ENCODE measurements around the gene PPIL3.

Gene PPIL3

DNA sequence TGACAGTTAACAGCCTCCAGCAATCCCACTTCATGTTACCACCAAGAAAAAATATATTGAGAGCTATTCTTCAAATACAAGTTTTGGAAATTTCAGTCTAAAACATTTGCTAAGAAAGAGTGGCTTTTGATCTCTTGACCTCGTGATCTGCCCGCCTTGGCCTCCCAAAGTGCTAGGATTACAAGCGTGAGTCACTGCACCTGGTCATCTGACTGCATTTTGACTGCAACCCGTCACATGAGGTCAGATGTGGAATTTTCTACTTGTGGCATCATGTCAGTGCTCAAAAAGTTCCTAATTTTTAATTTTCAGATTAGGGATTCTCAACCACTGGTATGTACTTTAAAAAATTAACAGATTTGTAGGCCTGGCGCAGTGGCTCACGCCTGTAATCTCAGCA lies 15.3 kb downstream of the PPIL3 start:
- H3K36me3 ChIP-seq (ENCODE audit: control insufficient read depth in 4 of 4, insufficient read depth in 4 of 4, low read length in 3 of 4), result peaks cover 15 to 47% (median 28%) of the 10 kb centered on the region in 4 experiments
- no peak overlapping the region for H3K4me3 ChIP-seq (ENCODE audit: control insufficient read depth in 1 of 7, extremely low read depth in 1 of 7, insufficient read depth in 4 of 7, low read depth in 2 of 7, low read length in 6 of 7)
- WGBS (ENCODE audit: insufficient coverage), result 94% methylated on average over 4 of the region's 6 CpGs
- H3K4me1 ChIP-seq (ENCODE audit: control extremely low read depth in 1 of 4, control insufficient read depth in 4 of 4, insufficient read depth in 4 of 4, low read length in 3 of 4), result peaks cover 0 to 9% (median 0%) of the 10 kb centered on the region in 4 experiments
- POLR2A ChIA-PET, result no interaction called here
- H3K27me3 ChIP-seq (replicated peaks in 2 of 5; ENCODE audit: control insufficient read depth in 4 of 5, insufficient read depth in 5 of 5, low read length in 4 of 5), result no peaks in the 10 kb centered on the region
- H3K27ac ChIP-seq (ENCODE audit: insufficient read depth in 1 of 2, low read depth in 1 of 2, low read length in 2 of 2, poor library complexity in 1 of 2, severe bottlenecking in 2 of 2), result no peak overlapping the region
- CTCF ChIA-PET, result no interaction called here
- H3K9me3 ChIP-seq (ENCODE audit: control extremely low read depth in 1 of 5, control insufficient read depth in 4 of 5, insufficient read depth in 2 of 5, low read depth in 1 of 5, low read length in 4 of 5), result no peaks in the 10 kb centered on the region
- DNase-seq, result no peak

DNA sequence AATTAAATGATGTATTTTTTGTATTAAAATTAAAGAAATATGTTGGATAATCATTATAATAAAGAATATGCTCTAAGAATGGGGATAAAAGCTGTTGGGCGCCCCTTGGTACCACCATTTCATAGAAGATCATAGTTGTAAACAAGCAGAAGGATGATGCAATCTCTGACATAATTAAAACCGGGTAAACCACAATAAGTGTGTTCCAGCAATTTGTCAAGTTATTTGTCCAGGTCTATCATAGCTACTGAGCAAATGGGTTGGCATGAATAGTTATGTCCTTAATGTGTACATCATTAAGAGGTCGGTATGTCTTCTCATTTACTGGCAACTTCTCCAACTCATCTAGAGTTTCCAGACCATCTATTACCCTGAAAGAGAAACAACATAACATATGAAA lies 17.7 kb downstream of the PPIL3 start:
- H3K4me1 ChIP-seq (ENCODE audit: control extremely low read depth in 1 of 4, control insufficient read depth in 4 of 4, insufficient read depth in 4 of 4, low read length in 3 of 4), result peaks cover 4 to 20% (median 10%) of the 10 kb centered on the region in 4 experiments
- H3K4me3 ChIP-seq (ENCODE audit: control insufficient read depth in 1 of 7, extremely low read depth in 1 of 7, insufficient read depth in 4 of 7, low read depth in 2 of 7, low read length in 6 of 7), result no peak overlapping the region
- POLR2A ChIA-PET, result interaction anchor here (0.7 kb wide), 1 partner anchor 18 kb away, joined by 3 read pairs; the partner anchor contains the start of gene NIF3L1
- no peak overlapping the region for H3K27ac ChIP-seq (ENCODE audit: insufficient read depth in 1 of 2, low read depth in 1 of 2, low read length in 2 of 2, poor library complexity in 1 of 2, severe bottlenecking in 2 of 2)
- H3K9me3 ChIP-seq (ENCODE audit: control extremely low read depth in 1 of 5, control insufficient read depth in 4 of 5, insufficient read depth in 2 of 5, low read depth in 1 of 5, low read length in 4 of 5), result no peaks in the 10 kb centered on the region
- H3K27me3 ChIP-seq (replicated peaks in 2 of 5; ENCODE audit: control insufficient read depth in 4 of 5, insufficient read depth in 5 of 5, low read length in 4 of 5), result no peaks in the 10 kb centered on the region
- H3K36me3 ChIP-seq (ENCODE audit: control insufficient read depth in 4 of 4, insufficient read depth in 4 of 4, low read length in 3 of 4), result peaks cover 13 to 29% (median 19%) of the 10 kb centered on the region in 4 experiments
- no peak for DNase-seq
- CTCF ChIA-PET, result interaction anchor here (0.7 to 2.1 kb wide), 3 partner anchors 9 to 35 kb away, joined by 4 to 5 read pairs (median 4); no protein-coding TSS in a partner anchor
- WGBS (ENCODE audit: insufficient coverage), result 63% methylated on average over 1 of the region's 3 CpGs

- ChIA-PET POLR2A (no interaction called here), CTCF (interaction anchor here (1.6 to 2.2 kb wide), 3 partner anchors 9 to 14 kb away, joined by 4 to 7 read pairs (median 4); no protein-coding TSS in a partner anchor)
- no peaks in the 10 kb centered on the region for H3K9me3 ChIP-seq (ENCODE audit: control extremely low read depth in 1 of 5, control insufficient read depth in 4 of 5, insufficient read depth in 2 of 5, low read depth in 1 of 5, low read length in 4 of 5)
- H3K4me1 ChIP-seq (ENCODE audit: control extremely low read depth in 1 of 4, control insufficient read depth in 4 of 4, insufficient read depth in 4 of 4, low read length in 3 of 4), result peaks cover 4 to 25% (median 17%) of the 10 kb centered on the region in 4 experiments
- H3K4me3 ChIP-seq (ENCODE audit: control insufficient read depth in 1 of 7, extremely low read depth in 1 of 7, insufficient read depth in 4 of 7, low read depth in 2 of 7, low read length in 6 of 7), result no peak overlapping the region
- DNase-seq, result peak in 1 of 3 donors; percentile 26
- H3K27ac ChIP-seq (ENCODE audit: insufficient read depth in 1 of 2, low read depth in 1 of 2, low read length in 2 of 2, poor library complexity in 1 of 2, severe bottlenecking in 2 of 2), result no peak overlapping the region
- H3K36me3 ChIP-seq (ENCODE audit: control insufficient read depth in 4 of 4, insufficient read depth in 4 of 4, low read length in 3 of 4), result peaks cover 9 to 13% (median 11%) of the 10 kb centered on the region in 4 experiments
- WGBS (ENCODE audit: insufficient coverage), result 81% methylated on average over 2 of the region's 2 CpGs
- no peaks in the 10 kb centered on the region for H3K27me3 ChIP-seq (replicated peaks in 2 of 5; ENCODE audit: control insufficient read depth in 4 of 5, insufficient read depth in 5 of 5, low read length in 4 of 5)
Measured at GRCh38 chr2:200869014-200869413, 19.9 kb downstream of the PPIL3 start.

- peaks cover 3 to 27% (median 8%) of the 10 kb centered on the region in 4 experiments for H3K36me3 ChIP-seq (ENCODE audit: control insufficient read depth in 4 of 4, insufficient read depth in 4 of 4, low read length in 3 of 4)
- WGBS (ENCODE audit: insufficient coverage), result 3% methylated on average over 65 of the region's 89 CpGs
- peaks cover 16 to 49% (median 31%) of the 10 kb centered on the region in 4 experiments for H3K4me1 ChIP-seq (ENCODE audit: control extremely low read depth in 1 of 4, control insufficient read depth in 4 of 4, insufficient read depth in 4 of 4, low read length in 3 of 4)
- peak within 1 kb of the TSS; percentile 80 to 100 (median 99) for H3K4me3 ChIP-seq (ENCODE audit: control insufficient read depth in 1 of 7, extremely low read depth in 1 of 7, insufficient read depth in 4 of 7, low read depth in 2 of 7, low read length in 6 of 7)
- no peaks in the 10 kb centered on the region for H3K9me3 ChIP-seq (ENCODE audit: control extremely low read depth in 1 of 5, control insufficient read depth in 4 of 5, insufficient read depth in 2 of 5, low read depth in 1 of 5, low read length in 4 of 5)
- no peaks in the 10 kb centered on the region for H3K27me3 ChIP-seq (replicated peaks in 2 of 5; ENCODE audit: control insufficient read depth in 4 of 5, insufficient read depth in 5 of 5, low read length in 4 of 5)
- H3K27ac ChIP-seq (ENCODE audit: insufficient read depth in 1 of 2, low read depth in 1 of 2, low read length in 2 of 2, poor library complexity in 1 of 2, severe bottlenecking in 2 of 2), result peak within 1 kb of the TSS; percentile 99 to 100
- DNase-seq, result peak; percentile 95 to 97 (median 96)
- POLR2A ChIA-PET, result interaction anchor here (0.6 to 1.8 kb wide), 9 partner anchors 10 to 53 kb away, joined by 3 to 19 read pairs (median 4); partner anchors contain the start of genes BZW1, NIF3L1 and PPIL3
- CTCF ChIA-PET, result interaction anchor here (0.6 to 2.1 kb wide), 6 partner anchors 12 to 39 kb away, joined by 3 to 6 read pairs (median 5); partner anchors contain the start of genes NIF3L1 and PPIL3
Measured at GRCh38 chr2:200864176-200865034, 24.5 kb downstream of the PPIL3 start, which contains the start of gene CLK1. Gene CLK1, minus strand, starts transcription at chr2:200864658. Its CDS starts 2,796 bp downstream, at chr2:200861862.

GRCh38 chr2:200863782-200864175 lies 25.1 kb downstream of the PPIL3 start:
- POLR2A ChIA-PET, result interaction anchor here (0.6 to 1.8 kb wide), 7 partner anchors 10 to 52 kb away, joined by 3 to 19 read pairs (median 4); partner anchors contain the start of genes BZW1, NIF3L1 and PPIL3
- H3K4me1 ChIP-seq (ENCODE audit: control extremely low read depth in 1 of 4, control insufficient read depth in 4 of 4, insufficient read depth in 4 of 4, low read length in 3 of 4), result peaks cover 16 to 53% (median 28%) of the 10 kb centered on the region in 4 experiments
- no peaks in the 10 kb centered on the region for H3K27me3 ChIP-seq (replicated peaks in 2 of 5; ENCODE audit: control insufficient read depth in 4 of 5, insufficient read depth in 5 of 5, low read length in 4 of 5)
- H3K9me3 ChIP-seq (ENCODE audit: control extremely low read depth in 1 of 5, control insufficient read depth in 4 of 5, insufficient read depth in 2 of 5, low read depth in 1 of 5, low read length in 4 of 5), result no peaks in the 10 kb centered on the region
- WGBS (ENCODE audit: insufficient coverage), result under 1% methylated on average over 18 of the region's 19 CpGs
- peak in 1 of 3 donors; percentile 45 for DNase-seq
- peaks cover 8 to 33% (median 13%) of the 10 kb centered on the region in 4 experiments for H3K36me3 ChIP-seq (ENCODE audit: control insufficient read depth in 4 of 4, insufficient read depth in 4 of 4, low read length in 3 of 4)
- H3K4me3 ChIP-seq (ENCODE audit: control insufficient read depth in 1 of 7, extremely low read depth in 1 of 7, insufficient read depth in 4 of 7, low read depth in 2 of 7, low read length in 6 of 7), result peak overlapping the region; percentile 80 to 100 (median 99)
- CTCF ChIA-PET, result interaction anchor here (0.6 to 2.1 kb wide), 6 partner anchors 13 to 39 kb away, joined by 3 to 6 read pairs (median 5); partner anchors contain the start of genes NIF3L1 and PPIL3
- peak overlapping the region; percentile 99 to 100 for H3K27ac ChIP-seq (ENCODE audit: insufficient read depth in 1 of 2, low read depth in 1 of 2, low read length in 2 of 2, poor library complexity in 1 of 2, severe bottlenecking in 2 of 2)

DNA sequence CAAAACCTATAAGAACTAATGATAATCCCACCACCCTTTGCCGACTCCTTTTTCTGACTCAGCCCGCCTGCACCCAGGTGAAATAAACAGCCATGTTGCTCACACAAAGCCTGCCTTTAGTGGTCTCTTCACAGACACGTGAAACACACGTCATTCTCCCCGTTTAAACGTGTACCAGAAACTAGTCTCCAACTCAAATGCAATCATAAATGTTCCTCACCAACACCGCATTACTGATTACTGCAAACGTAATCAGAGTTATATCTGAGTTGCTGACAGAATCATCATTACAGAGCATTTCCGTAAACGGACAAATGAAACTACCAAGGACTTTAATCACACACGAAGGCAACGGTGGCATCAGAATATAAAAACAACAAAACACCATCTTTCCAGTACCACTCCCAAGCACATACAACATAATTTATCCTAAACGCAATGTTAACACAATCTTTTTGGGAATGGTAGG lies 26.3 kb downstream of the PPIL3 start:
- no peaks in the 10 kb centered on the region for H3K9me3 ChIP-seq (ENCODE audit: control extremely low read depth in 1 of 5, control insufficient read depth in 4 of 5, insufficient read depth in 2 of 5, low read depth in 1 of 5, low read length in 4 of 5)
- WGBS (ENCODE audit: insufficient coverage), result 0% methylated on average over 10 of the region's 13 CpGs
- CTCF ChIA-PET, result no interaction called here
- POLR2A ChIA-PET, result interaction anchor here (1.0 kb wide), 1 partner anchor 26 kb away, joined by 3 read pairs; the partner anchor contains the start of genes NIF3L1 and PPIL3
- peaks cover 16 to 53% (median 27%) of the 10 kb centered on the region in 4 experiments for H3K4me1 ChIP-seq (ENCODE audit: control extremely low read depth in 1 of 4, control insufficient read depth in 4 of 4, insufficient read depth in 4 of 4, low read length in 3 of 4)
- H3K27me3 ChIP-seq (replicated peaks in 2 of 5; ENCODE audit: control insufficient read depth in 4 of 5, insufficient read depth in 5 of 5, low read length in 4 of 5), result no peaks in the 10 kb centered on the region
- peaks cover 13 to 45% (median 23%) of the 10 kb centered on the region in 4 experiments for H3K36me3 ChIP-seq (ENCODE audit: control insufficient read depth in 4 of 4, insufficient read depth in 4 of 4, low read length in 3 of 4)
- peak overlapping the region in 6 of 7 experiments; percentile 80 to 100 (median 99) for H3K4me3 ChIP-seq (ENCODE audit: control insufficient read depth in 1 of 7, extremely low read depth in 1 of 7, insufficient read depth in 4 of 7, low read depth in 2 of 7, low read length in 6 of 7)
- peak; percentile 59 to 84 (median 74) for DNase-seq
- H3K27ac ChIP-seq (ENCODE audit: insufficient read depth in 1 of 2, low read depth in 1 of 2, low read length in 2 of 2, poor library complexity in 1 of 2, severe bottlenecking in 2 of 2), result peak overlapping the region; percentile 99 to 100
